GM21526 (cell line): ENCODE data around the gene ARMH4.
"Not testable (repeated sequence)": the region's sequence is repeated elsewhere in the genome, so short reads cannot be mapped to it uniquely, and the experiment has no call there.

Experiments used
- ATAC-seq: cut with Tn5 transposase; IDR thresholded peaks from one replicate; pipeline ENCODE4 v1.9.1; 2021; ENCODE audit warnings: moderate library complexity; ENCODE audit not compliant: unreplicated experiment, low FRiP score

The ARMH4 gene

GRCh38 chr14:58149196-58149595 is 2.8 kb downstream of the ARMH4 start:
- no peak for ATAC-seq

GRCh38 chr14:58146399-58146798 is 5.6 kb downstream of the ARMH4 start:
- no peak for ATAC-seq

DNA sequence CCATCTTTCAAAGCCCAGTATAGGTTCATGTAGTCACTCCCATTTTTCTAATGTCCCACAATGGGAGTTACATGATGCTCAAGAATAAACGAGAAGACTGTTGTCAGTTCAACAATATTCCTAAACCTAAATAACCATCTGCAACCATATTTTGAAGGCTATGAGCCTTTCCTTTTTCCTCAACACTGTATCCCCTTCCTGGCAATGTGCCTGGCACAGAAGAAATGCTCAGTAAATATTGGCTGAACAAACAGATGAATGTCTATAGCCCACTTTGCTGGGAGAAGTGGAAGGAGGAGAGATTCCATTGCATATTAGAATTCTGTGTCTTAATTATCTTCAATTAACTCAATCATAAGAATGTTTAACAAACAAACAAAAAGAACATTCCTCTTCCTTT is 6.1 kb downstream of the ARMH4 start:
- no peak for ATAC-seq

DNA sequence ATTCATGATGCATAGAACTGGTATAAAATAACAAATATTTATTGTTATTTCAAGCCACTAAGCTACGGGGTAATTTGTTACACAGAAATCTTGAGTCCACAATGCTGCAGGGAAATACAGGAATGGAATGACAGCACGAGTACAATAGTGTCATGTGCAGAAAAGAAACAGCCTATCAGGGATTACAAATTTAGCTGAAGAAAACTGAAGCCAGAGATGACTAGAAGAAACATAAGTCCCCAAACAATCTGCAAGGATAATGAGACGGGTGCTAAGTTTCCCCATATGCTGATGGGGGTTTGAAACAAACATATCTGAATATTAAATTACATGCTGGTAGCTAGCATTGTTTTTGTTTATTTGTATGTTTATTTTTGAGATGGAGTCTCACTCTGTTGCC is 8.9 kb downstream of the ARMH4 start:
- ATAC-seq = no peak

GRCh38 chr14:58141893-58142292 is 10.1 kb downstream of the ARMH4 start:
- no peak for ATAC-seq

DNA sequence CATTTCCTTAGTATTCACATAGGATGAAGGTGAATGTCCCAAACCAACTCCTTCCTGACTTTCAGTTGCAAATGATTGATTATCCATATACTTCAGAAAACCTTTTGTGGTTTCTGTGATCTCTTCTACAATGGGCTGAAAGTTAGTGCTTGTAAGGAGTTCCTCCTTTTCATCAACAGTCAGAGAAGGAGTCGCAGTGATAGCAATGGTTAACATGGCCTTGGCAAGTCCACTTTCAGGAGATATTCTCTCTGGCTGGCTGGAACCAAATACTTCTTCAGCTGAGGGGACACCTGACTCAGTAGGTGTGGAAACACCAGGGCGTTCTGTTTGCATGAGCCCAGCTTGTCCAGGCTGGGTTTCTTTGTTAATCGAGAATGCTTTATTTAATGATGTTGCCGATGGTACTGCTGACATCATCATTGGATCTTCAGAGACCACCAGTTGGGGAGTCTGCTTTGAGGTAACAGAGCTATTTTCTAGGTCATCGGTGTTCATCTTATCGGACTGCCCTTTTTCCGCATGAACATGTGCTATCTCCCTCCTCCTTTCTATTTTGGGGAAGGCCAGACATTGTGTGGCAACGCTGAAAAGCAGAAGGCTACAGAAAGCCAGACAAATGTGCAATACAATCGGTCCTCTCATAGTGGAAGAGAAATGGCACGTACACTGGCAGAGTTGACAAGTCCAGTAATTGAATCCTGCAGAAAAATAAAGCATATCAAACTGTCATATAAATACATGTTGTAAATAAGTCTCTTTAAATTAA is 13.1 kb downstream of the ARMH4 start:
- no peak for ATAC-seq

DNA sequence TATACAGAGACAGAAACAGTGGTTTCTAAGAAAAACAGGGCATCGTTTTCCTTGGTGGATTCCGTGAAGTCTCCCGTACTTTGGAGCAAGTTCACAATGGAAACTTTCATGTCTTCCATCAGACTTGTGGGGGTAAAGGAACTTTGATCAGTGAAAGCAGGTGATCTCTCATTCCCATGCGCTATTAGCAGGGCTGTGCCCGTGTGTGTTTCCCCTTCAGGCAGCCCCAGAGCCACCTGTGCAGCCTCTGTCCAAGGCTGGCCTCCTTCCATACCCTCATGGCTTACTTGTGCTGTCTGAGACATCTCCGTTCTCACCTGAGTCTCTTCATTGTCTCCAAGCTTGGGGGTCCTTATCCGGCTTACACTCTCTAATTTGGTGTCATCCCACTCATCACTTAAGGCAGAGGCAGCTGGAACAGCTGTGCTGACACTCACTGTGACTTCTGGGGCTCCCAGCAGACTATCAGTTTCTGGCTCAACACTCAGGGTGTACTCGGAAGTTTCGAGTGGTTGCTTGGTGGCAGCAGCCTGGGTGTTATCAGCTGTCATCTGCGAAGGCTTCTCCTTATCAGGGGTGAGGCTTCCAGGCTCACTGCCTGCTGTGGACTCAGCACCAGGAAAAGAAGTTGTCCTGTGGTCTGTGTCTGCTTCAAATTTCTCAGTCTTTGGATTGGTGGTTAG is 13.8 kb downstream of the ARMH4 start:
- ATAC-seq = no peak

DNA sequence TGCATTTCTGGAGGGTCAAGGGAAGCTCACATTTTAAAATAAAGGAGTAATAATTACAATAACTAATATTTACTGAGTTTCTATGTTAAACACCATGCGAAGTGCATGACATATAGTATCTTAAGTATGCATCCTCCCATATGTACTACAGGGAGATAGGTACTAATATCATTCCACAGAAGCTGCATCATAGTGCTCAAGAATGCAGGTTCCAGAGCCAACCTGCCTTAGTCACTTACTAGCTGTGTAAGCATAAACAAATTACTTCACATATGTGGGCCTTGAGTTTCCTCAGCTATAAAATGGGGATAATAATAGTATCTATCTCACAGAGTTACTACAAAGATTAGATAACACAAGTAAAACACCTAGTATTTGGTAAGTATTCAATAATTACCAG is 18.3 kb downstream of the ARMH4 start:
- no peak for ATAC-seq

- ATAC-seq = no peak
These were observed 20.6 kb downstream of the ARMH4 start for GRCh38 chr14:58131386-58131785.

GRCh38 chr14:58130116-58130782 is 21.8 kb downstream of the ARMH4 start:
- no peak for ATAC-seq

DNA sequence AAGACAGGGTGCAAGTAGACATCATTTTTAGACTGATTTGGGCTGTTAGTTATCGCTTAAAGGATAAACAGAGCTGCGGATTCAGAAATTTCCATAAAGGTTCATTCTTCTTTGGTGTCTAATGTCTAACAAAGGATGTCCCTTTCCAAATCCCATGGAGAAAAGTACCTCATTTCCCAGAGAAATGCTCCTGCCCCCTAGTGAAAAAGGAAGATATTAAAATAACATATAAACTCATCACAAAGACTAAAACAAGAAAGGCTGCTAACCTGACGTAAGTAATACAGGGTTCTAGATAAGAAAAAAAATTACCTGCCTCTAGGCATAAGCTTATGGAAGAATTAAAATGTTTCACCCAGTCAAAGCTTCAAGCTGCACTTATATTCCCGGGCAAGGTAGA is 22.8 kb downstream of the ARMH4 start:
- no peak for ATAC-seq

DNA sequence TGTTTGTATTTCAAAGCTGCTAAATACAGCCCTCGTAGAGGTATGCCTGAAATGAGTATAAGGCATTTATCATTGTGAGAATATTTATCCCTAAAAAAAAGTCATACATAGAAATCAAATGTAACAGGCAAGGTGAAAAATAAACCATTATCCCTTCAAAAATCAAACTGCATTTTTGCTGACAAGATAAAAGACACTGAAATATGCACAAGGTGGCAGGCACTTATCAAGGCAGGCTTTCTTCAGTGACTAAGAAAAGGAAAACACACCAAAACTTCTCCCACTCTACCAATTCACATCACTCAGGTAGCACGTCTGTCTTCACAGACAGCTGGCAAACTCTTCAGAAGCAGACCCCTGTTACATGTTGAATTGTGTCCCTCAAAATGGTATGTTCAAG is 23.6 kb downstream of the ARMH4 start:
- no peak for ATAC-seq

DNA sequence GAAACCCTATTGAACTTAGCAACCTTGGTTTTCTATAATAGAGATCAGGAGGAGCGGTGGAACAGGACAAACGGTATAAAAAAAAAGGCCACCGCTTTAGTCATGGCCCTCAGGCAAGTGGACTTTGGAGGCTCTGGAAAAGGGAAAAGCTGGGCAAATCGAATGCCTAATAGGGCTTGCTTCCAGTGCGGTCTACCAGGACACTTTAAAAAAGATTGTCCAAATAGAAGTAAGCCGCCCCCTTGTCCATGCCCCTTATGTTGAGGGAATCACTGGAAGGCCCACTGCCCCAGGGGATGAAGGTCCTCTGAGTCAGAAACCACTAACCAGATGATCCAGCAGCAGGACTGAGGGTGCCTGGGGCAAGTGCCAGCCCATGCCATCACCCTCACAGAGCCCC is 29.5 kb downstream of the ARMH4 start:
- not testable (repeated sequence) for ATAC-seq

DNA sequence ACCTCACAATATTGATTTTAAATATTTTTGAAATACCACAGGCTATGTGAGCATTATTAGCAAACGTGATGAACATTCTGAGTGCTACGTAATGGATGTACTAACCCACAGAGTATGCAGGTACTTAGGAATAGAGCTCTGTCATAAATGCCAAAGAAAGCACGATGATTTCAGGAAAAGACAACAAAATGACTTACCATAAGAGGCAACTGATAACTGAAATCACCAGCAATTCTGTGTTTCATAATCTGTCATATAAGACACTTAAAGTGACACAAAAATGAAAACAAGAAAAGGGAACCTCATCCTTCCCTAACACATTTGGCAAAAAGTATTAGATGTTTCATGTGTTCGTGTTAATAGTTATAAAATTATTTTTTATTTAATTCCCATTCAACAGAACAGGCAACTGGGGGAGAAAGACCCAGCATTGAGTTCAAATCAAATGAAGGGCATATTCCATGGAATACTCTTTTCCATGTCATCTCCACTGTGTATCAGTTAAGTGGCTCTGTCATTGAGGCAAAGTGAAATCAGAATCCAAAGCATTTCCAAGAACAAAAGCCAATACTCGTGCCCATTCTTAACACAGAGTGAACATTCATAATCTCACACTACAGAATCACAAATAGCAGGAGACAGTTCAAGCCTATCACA is 30.4 kb downstream of the ARMH4 start:
- ATAC-seq = no peak

DNA sequence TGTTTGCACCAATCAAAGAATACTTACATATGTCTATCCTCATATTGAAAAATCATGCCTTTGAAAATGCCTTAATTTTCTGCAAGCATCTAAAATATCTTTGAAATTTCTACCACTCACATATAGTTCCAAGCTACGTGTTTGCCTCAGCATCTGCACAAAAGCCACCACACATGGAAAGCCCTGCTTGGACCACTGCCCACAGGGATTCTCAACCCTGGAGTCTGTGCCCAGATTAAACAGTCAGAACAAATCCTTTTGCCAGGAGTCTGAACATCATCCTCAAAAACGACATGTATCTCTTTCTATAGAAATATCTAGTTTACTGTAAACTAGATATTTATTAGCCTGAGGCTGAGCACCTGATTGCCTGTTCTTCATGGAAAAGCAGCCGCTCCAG is 32.6 kb downstream of the ARMH4 start:
- ATAC-seq = no peak

GRCh38 chr14:58118097-58118815 is 33.8 kb downstream of the ARMH4 start:
- ATAC-seq = no peak

GRCh38 chr14:58109744-58110143 is 42.3 kb downstream of the ARMH4 start:
- no peak for ATAC-seq

DNA sequence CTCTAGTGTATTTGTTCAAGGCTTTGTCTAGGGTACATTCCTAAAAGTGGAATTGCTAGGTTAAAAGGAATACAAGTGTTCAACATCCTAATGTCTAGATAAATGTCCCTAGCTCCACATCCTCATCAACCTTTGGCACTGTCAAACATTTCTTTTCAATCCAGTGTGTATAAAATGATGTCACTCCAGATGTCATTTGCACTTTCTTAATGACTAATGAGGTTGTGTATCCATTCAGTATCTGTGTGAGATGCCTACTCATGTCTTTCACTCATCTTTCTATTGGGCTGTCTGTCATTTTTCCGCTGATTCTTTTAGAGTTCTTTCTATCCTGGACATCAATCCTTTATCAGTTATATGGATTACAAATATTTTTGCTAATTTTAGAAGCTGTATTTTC is 43.3 kb downstream of the ARMH4 start:
- no peak for ATAC-seq

DNA sequence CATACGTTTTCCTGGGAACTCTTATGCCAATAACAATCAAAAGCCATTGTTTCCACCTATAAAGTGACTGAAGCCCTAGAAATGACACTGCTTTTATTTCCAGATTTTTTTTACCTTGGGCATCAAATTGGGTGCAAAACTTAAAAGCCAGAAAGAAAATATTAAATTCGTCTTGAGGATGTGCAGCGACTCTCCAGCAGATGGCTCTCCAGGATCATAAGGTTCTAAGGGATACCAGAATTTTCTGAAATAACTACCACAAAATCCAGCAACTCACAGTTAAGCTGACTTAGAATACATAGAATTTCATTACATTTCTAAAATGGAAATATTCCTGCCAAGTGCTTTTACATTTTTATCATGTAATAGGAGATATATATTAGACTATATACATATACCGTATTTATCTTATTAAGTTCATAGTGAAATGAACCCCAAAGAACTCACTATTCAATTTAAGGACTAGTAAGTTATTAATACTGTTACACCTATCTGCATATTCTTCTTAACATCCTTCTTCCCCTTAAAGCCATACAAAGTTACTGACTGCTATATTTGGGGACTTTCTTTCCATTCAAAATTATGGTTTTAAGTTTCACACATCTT is 44.0 kb downstream of the ARMH4 start:
- no peak for ATAC-seq

GRCh38 chr14:58107041-58107440 is 45.0 kb downstream of the ARMH4 start:
- no peak for ATAC-seq
